OCI-LY1 (cell line): Measurements from ENCODE around the gene COL16A1.

Source experiments
- EZH2 ChIP-seq: fragments of 200-600 bp; sonication (generic), shearing (Covaris generic); IDR thresholded peaks from 2 replicates; pipeline ENCODE4 v1.8.0; 2017; ENCODE audit warnings: borderline replicate concordance, mixed run types, mild to moderate bottlenecking, antibody characterized with exemption, low read length, moderate library complexity, mixed read lengths
- TF ChIP-seq, protein P1 (sequence below): fragments of 200-600 bp; sonication (generic), shearing (Covaris generic); IDR thresholded peaks from 2 replicates; pipeline ENCODE4 v1.5.1; 2017; ENCODE audit warnings: mild to moderate bottlenecking, antibody characterized with exemption, low read length, moderate library complexity, mixed read lengths

DNA sequence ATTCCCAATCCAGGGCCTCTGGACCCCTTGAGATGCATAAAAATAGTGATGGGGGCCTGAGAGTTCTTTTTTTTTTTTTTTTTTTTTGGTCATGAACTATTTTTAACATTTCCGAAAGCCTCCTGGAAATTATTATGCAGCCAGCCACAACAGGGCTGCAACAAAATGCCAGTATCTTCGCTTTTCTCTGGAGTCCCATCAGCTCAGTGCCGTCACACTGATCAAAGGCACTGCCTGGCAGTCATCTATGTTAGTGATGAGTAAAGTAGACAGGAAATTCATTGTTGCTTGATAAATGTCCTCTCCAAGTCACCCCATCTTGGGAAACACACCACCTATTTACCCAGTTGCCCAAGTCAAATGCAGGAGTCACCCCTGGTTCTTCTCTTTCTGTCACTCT is 43.9 kb downstream of the COL16A1 start:
- TF ChIP-seq, protein P1, sequence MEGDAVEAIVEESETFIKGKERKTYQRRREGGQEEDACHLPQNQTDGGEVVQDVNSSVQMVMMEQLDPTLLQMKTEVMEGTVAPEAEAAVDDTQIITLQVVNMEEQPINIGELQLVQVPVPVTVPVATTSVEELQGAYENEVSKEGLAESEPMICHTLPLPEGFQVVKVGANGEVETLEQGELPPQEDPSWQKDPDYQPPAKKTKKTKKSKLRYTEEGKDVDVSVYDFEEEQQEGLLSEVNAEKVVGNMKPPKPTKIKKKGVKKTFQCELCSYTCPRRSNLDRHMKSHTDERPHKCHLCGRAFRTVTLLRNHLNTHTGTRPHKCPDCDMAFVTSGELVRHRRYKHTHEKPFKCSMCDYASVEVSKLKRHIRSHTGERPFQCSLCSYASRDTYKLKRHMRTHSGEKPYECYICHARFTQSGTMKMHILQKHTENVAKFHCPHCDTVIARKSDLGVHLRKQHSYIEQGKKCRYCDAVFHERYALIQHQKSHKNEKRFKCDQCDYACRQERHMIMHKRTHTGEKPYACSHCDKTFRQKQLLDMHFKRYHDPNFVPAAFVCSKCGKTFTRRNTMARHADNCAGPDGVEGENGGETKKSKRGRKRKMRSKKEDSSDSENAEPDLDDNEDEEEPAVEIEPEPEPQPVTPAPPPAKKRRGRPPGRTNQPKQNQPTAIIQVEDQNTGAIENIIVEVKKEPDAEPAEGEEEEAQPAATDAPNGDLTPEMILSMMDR = no peak
- no peak for TF ChIP-seq EZH2
